ENCODE data around the gene ROBO1. TPM values are rescaled to one million over a fixed set of nuclear protein-coding genes. Genes with fewer than 3 reads are reported as not detected.

ROBO1 gene
- total and polyA plus RNA-seq, 2 of the 13 experiments (the other 11 are each of a cell fraction or from before 2014, with no cell fraction given) = 52.2 to 71.0 TPM

GRCh38 chr3:79086514-79086913 is 681.3 kb downstream of the ROBO1 start (continued):
- TF ChIP-seq ZBED4 (CRISPR knock-in tag; IDR thresholded peaks at IDR 0.05; ENCODE audit: borderline replicate concordance) (no peak), ZSCAN25 (CRISPR knock-in tag; IDR thresholded peaks at IDR 0.05) (no peak), NKX3-1 (CRISPR knock-in tag; IDR thresholded peaks at IDR 0.05) (no peak), ZNF720 (CRISPR knock-in tag; IDR thresholded peaks at IDR 0.05) (no peak), AKAP8 (CRISPR knock-in tag; IDR thresholded peaks at IDR 0.05) (no peak), RAD21 (CRISPR knock-in tag; IDR thresholded peaks at IDR 0.05) (0 out of 2 replicates have a peak, but pooled peaks have one; percentile 24), FOXA3 (CRISPR knock-in tag; IDR thresholded peaks at IDR 0.05) (no peak), TRAFD1 (CRISPR knock-in tag; IDR thresholded peaks at IDR 0.05; ENCODE audit: borderline replicate concordance) (no peak), ZBTB7A (CRISPR knock-in tag; IDR thresholded peaks at IDR 0.05) (no peak), KDM3A (CRISPR knock-in tag; IDR thresholded peaks at IDR 0.05; ENCODE audit: low read depth) (no peak), FIP1L1 (IDR thresholded peaks at IDR 0.05; ENCODE audit: borderline replicate concordance, insufficient read depth, low read depth, low read length) (no peak), U2AF1 (optimal IDR thresholded peaks at IDR 0.05; ENCODE audit: low read depth, low read length) (no peak), SMAD1 (CRISPR knock-in tag; IDR thresholded peaks at IDR 0.05; ENCODE audit: borderline replicate concordance, low read depth) (no peak)
